HEK293 (cell line): ENCODE results near the gene AKAIN1.

Experiments
- FEZF1 ChIP-seq: fragments of 450-650 bp; formaldehyde crosslinking; IDR thresholded peaks from 2 replicates; pipeline ENCODE4 v1.5.1; 2016; ENCODE audit warnings: missing biosample characterization, missing genetic modification characterization
- GFI1B ChIP-seq: fragments of 450-650 bp; formaldehyde crosslinking; IDR thresholded peaks from 2 replicates; pipeline ENCODE4 v1.5.1; 2016; ENCODE audit warnings: missing biosample characterization, missing genetic modification characterization
- MYNN ChIP-seq: fragments of 450-650 bp; formaldehyde crosslinking; IDR thresholded peaks from 2 replicates; pipeline ENCODE4 v1.5.1; 2016; ENCODE audit warnings: missing biosample characterization, missing genetic modification characterization, borderline replicate concordance
- PRDM2 ChIP-seq: fragments of 450-650 bp; formaldehyde crosslinking; IDR thresholded peaks from 2 replicates; pipeline ENCODE4 v1.5.1; 2016; ENCODE audit warnings: missing biosample characterization, missing genetic modification characterization, borderline replicate concordance
- YY2 ChIP-seq: fragments of 450-650 bp; formaldehyde crosslinking; IDR thresholded peaks from 2 replicates; pipeline ENCODE4 v1.5.1; 2016; ENCODE audit warnings: missing biosample characterization, missing genetic modification characterization
- ZBTB11 ChIP-seq: fragments of 450-650 bp; formaldehyde crosslinking; conservative IDR thresholded peaks from 2 replicates; pipeline ENCODE4 v1.5.1; 2016; ENCODE audit warnings: low read depth, missing biosample characterization, missing genetic modification characterization
- ZBTB44 ChIP-seq: fragments of 450-650 bp; IDR thresholded peaks from 2 replicates; pipeline ENCODE4 v1.5.1; 2018; ENCODE audit warnings: missing biosample characterization, mild to moderate bottlenecking, missing genetic modification characterization
- ZNF10 ChIP-seq: fragments of 450-650 bp; formaldehyde crosslinking; IDR thresholded peaks from 2 replicates; pipeline ENCODE4 v1.5.1; 2017; ENCODE audit warnings: missing biosample characterization, missing genetic modification characterization
- ZNF155 ChIP-seq: fragments of 450-650 bp; formaldehyde crosslinking; IDR thresholded peaks from 2 replicates; pipeline ENCODE4 v1.5.1; 2016; ENCODE audit warnings: missing biosample characterization, missing genetic modification characterization
- ZNF223 ChIP-seq: fragments of 450-650 bp; formaldehyde crosslinking; IDR thresholded peaks from 2 replicates; pipeline ENCODE4 v1.5.1; 2016; ENCODE audit warnings: missing biosample characterization, missing genetic modification characterization
- ZNF239 ChIP-seq: fragments of 450-650 bp; formaldehyde crosslinking; IDR thresholded peaks from 2 replicates; pipeline ENCODE4 v1.5.1; 2016; ENCODE audit warnings: missing biosample characterization, missing genetic modification characterization
- ZNF248 ChIP-seq: fragments of 450-650 bp; formaldehyde crosslinking; IDR thresholded peaks from 2 replicates; pipeline ENCODE4 v1.5.1; 2017; ENCODE audit warnings: missing biosample characterization, missing genetic modification characterization
- ZNF266 ChIP-seq: fragments of 450-650 bp; formaldehyde crosslinking; IDR thresholded peaks from 2 replicates; pipeline ENCODE4 v1.5.1; 2016; ENCODE audit warnings: missing biosample characterization, missing genetic modification characterization, low read depth
- ZNF302 ChIP-seq: fragments of 450-650 bp; formaldehyde crosslinking; IDR thresholded peaks from 2 replicates; pipeline ENCODE4 v1.5.1; 2016; ENCODE audit warnings: missing biosample characterization, missing genetic modification characterization, low read depth
- ZNF311 ChIP-seq: fragments of 450-650 bp; formaldehyde crosslinking; IDR thresholded peaks from 2 replicates; pipeline ENCODE4 v1.5.1; 2017; ENCODE audit warnings: missing biosample characterization, missing genetic modification characterization, borderline replicate concordance
- ZNF350 ChIP-seq: fragments of 450-650 bp; formaldehyde crosslinking; IDR thresholded peaks from 2 replicates; pipeline ENCODE4 v1.5.0; 2017; ENCODE audit warnings: missing biosample characterization, mild to moderate bottlenecking, missing genetic modification characterization
- ZNF585B ChIP-seq: fragments of 450-650 bp; formaldehyde crosslinking; IDR thresholded peaks from 2 replicates; pipeline ENCODE4 v1.5.1; 2016; ENCODE audit warnings: missing biosample characterization, missing genetic modification characterization
- ZNF677 ChIP-seq: fragments of 450-650 bp; IDR thresholded peaks from 2 replicates; pipeline ENCODE4 v1.5.0; 2018; ENCODE audit warnings: missing biosample characterization, mild to moderate bottlenecking, missing genetic modification characterization, moderate library complexity
- ZNF747 ChIP-seq: fragments of 450-650 bp; formaldehyde crosslinking; IDR thresholded peaks from 2 replicates; pipeline ENCODE4 v1.5.1; 2016; ENCODE audit warnings: missing biosample characterization, missing genetic modification characterization
- ZNF76 ChIP-seq: fragments of 450-650 bp; formaldehyde crosslinking; IDR thresholded peaks from 2 replicates; pipeline ENCODE4; 2016; ENCODE audit warnings: low read depth, missing biosample characterization, missing genetic modification characterization, borderline replicate concordance
- TF ChIP-seq, protein P1 (sequence below): fragments of 450-650 bp; formaldehyde crosslinking; IDR thresholded peaks from 2 replicates; pipeline ENCODE4 v1.5.1; 2016; ENCODE audit warnings: missing biosample characterization, missing genetic modification characterization
- TF ChIP-seq, protein P2 (sequence below): fragments of 450-650 bp; formaldehyde crosslinking; IDR thresholded peaks from 2 replicates; pipeline ENCODE4 v1.5.1; 2016; ENCODE audit warnings: missing biosample characterization, missing genetic modification characterization, low read depth
- TF ChIP-seq, protein P3 (sequence below): fragments of 450-650 bp; formaldehyde crosslinking; IDR thresholded peaks from 2 replicates; pipeline ENCODE4 v1.5.1; 2017; ENCODE audit warnings: missing biosample characterization, missing genetic modification characterization

AKAIN1 gene

GRCh38 chr18:5237723-5238370 is 40.8 kb upstream of the AKAIN1 start (continued):
- TF ChIP-seq PRDM2, result no peak
- no peak for TF ChIP-seq ZNF266 (tag by site-specific recombination)
- TF ChIP-seq ZBTB11 (tag by site-specific recombination), result peak; percentile 98
- TF ChIP-seq ZNF302 (tag by site-specific recombination), result no peak
- no peak for TF ChIP-seq ZNF155 (tag by site-specific recombination)
- no peak for TF ChIP-seq ZNF585B (tag by site-specific recombination)
- TF ChIP-seq ZNF350, result no peak
- TF ChIP-seq ZNF248, result no peak
- TF ChIP-seq, protein P1, sequence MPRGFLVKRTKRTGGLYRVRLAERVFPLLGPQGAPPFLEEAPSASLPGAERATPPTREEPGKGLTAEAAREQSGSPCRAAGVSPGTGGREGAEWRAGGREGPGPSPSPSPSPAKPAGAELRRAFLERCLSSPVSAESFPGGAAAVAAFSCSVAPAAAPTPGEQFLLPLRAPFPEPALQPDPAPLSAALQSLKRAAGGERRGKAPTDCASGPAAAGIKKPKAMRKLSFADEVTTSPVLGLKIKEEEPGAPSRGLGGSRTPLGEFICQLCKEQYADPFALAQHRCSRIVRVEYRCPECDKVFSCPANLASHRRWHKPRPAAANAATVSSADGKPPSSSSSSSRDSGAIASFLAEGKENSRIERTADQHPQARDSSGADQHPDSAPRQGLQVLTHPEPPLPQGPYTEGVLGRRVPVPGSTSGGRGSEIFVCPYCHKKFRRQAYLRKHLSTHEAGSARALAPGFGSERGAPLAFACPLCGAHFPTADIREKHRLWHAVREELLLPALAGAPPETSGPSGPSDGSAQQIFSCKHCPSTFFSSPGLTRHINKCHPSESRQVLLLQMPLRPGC (tag by site-specific recombination), result 0 out of 2 replicates have a peak, but pooled peaks have one; percentile 15
- TF ChIP-seq ZNF747 (tag by site-specific recombination), result no peak
- TF ChIP-seq, protein P2, sequence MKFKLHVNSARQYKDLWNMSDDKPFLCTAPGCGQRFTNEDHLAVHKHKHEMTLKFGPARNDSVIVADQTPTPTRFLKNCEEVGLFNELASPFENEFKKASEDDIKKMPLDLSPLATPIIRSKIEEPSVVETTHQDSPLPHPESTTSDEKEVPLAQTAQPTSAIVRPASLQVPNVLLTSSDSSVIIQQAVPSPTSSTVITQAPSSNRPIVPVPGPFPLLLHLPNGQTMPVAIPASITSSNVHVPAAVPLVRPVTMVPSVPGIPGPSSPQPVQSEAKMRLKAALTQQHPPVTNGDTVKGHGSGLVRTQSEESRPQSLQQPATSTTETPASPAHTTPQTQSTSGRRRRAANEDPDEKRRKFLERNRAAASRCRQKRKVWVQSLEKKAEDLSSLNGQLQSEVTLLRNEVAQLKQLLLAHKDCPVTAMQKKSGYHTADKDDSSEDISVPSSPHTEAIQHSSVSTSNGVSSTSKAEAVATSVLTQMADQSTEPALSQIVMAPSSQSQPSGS (tag by site-specific recombination), result no peak
- no peak for TF ChIP-seq ZNF10
- peak; percentile 70; the same call in 1 of the 2 replicates for TF ChIP-seq ZNF76 (tag by site-specific recombination)
- no peak for TF ChIP-seq ZBTB44 (tag by site-specific recombination)
- TF ChIP-seq FEZF1 (tag by site-specific recombination), result 0 out of 2 replicates have a peak, but pooled peaks have one; percentile 16
- TF ChIP-seq MYNN (tag by site-specific recombination), result no peak
- no peak for TF ChIP-seq GFI1B (tag by site-specific recombination)
- TF ChIP-seq YY2 (tag by site-specific recombination), result no peak
- TF ChIP-seq ZNF239 (tag by site-specific recombination), result no peak; the same call in 1 of the 2 replicates
- TF ChIP-seq ZNF223 (tag by site-specific recombination), result no peak
- no peak for TF ChIP-seq ZNF677 (tag by site-specific recombination)
- TF ChIP-seq, protein P3, sequence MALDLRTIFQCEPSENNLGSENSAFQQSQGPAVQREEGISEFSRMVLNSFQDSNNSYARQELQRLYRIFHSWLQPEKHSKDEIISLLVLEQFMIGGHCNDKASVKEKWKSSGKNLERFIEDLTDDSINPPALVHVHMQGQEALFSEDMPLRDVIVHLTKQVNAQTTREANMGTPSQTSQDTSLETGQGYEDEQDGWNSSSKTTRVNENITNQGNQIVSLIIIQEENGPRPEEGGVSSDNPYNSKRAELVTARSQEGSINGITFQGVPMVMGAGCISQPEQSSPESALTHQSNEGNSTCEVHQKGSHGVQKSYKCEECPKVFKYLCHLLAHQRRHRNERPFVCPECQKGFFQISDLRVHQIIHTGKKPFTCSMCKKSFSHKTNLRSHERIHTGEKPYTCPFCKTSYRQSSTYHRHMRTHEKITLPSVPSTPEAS (tag by site-specific recombination), result no peak
- no peak for TF ChIP-seq ZNF311
